ENCODE data around the gene RGPD3. TPM values are rescaled to one million over a fixed set of nuclear protein-coding genes. Genes with fewer than 3 reads are reported as not detected.

Gene RGPD3
- 0.32 and 0.90 TPM in 2 replicates for total RNA-seq

DNA sequence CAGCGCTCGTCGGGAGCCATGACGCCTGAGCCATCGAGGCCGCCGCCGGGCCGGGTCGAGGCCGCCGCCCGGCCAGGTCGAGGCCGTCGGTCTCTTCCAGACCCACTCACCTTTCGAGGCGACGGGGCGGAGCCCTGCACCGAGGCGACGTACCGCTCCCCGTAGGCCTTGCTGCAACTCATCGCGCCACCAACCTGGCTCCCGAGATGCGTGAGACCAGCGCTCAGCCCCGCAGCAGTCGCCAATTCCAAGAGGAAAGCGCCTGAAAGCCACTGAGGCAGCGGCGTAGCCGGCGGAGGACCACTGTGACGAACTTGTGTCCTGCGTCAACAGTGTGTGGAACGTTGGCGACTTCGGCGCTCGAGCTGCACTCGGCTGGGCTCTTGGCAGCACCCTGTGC, at the start of gene RGPD3:
Gene RGPD3, minus strand, starts transcription at position 307 of the 400 bp plus-strand sequence. Its CDS starts 125 bp downstream, at position 182.

DNA sequence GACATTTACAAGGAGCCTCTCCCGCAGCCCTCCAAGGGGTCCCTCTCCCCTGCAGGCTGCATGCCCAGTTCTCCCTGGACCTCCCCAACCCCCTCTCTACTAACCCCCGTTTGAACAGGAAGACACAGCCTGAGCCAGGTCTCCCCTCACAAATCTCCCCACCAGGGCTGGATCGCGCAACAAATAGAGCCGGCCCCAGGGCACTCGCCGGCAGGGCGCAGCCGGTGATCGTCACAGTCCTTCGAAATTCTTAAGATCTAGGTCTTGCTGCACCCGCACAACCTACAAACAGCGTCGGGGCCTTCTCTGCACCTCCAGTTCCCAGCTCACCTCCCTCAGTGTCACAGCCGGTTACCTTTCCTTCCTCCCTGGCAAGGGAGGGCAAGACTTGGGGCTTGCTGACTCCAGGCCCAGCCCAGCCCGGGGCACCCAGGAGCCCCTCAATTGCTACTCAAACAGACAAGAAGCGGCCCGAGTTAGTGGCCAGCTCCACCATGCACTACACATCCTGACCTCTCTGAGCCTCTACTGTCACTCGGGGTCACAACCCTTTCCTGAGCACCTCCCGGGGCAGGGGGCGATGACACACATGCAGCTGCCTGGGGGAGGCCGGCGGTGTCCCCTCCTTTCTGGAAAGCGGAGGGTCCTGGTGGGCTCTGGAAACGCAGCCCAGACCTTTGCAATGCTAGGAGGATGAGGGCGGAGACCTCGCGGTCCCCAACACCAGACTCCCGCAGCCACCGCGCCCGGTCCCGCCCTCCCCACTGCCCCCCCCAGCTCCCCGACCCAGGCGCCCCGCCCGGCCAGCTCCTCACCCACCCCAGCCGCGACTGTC, 18.6 kb upstream of the RGPD3 start, which contains the start of gene CD8B2:
Gene CD8B2, plus strand, starts transcription at position 814 of the 835 bp plus-strand sequence. CDS start 63 bp downstream, outside the sequence.

Other genes with a start within 250 kb of the RGPD3 start
- gene CD8B2, start 19.0 kb upstream of the RGPD3 start, total RNA-seq = not detected in 2 replicates

Measured in cardiac atrium fibroblast (primary cell).